Measurements from ENCODE around the gene ATP6V1G2.

- TF ChIP-seq POLR2A (IDR thresholded peaks at IDR 0.05): no peak
- TF ChIP-seq CTCF (IDR thresholded peaks at IDR 0.05): no peak
These were observed 22.1 kb upstream of the ATP6V1G2 start for GRCh38 chr6:31568537-31568961.

Measured in adrenal gland (tissue), 5 donors.